Ovary (tissue), 3 donors: ENCODE measurements around the gene ARMC7.

ENCODE experiments used
- CTCF ChIP-seq, 3 donors: fragments of 450-650 bp in 2 of 3; fragments of 200-600 bp in 1 of 3; IDR thresholded peaks; one replicate each; pipeline versions ENCODE4 v1.5.1 to v1.8.0; 2016 to 2022; ENCODE audit warnings: antibody characterized with exemption in 3 of 3, mild to moderate bottlenecking in 1 of 3
- POLR2A ChIP-seq: fragments of 450-650 bp; IDR thresholded peaks from one replicate; pipeline ENCODE4 v1.6.1; 2017; ENCODE audit warnings: antibody characterized with exemption, mild to moderate bottlenecking, moderate library complexity
- donor health status: DM: no; HTN: no; CAD: no.

GRCh38 chr17:75075597-75076336 is 34.0 kb upstream of the ARMC7 start:
- TF ChIP-seq CTCF (IDR thresholded peaks at IDR 0.05) (no peak), POLR2A (no peak)
